Ovary (tissue), 3 donors: ENCODE results near the gene PSMA6.

ENCODE experiments used
- CTCF ChIP-seq, 3 donors: fragments of 450-650 bp in 2 of 3; fragments of 200-600 bp in 1 of 3; IDR thresholded peaks; one replicate each; pipeline versions ENCODE4 v1.5.1 to v1.8.0; 2016 to 2022; ENCODE audit warnings: antibody characterized with exemption in 3 of 3, mild to moderate bottlenecking in 1 of 3
- POLR2A ChIP-seq: fragments of 450-650 bp; IDR thresholded peaks from one replicate; pipeline ENCODE4 v1.6.1; 2017; ENCODE audit warnings: antibody characterized with exemption, mild to moderate bottlenecking, moderate library complexity
- donor health status: DM: no; HTN: no; CAD: no.

GRCh38 chr14:35279369-35279768 lies 12.8 kb upstream of the PSMA6 start:
- TF ChIP-seq CTCF (IDR thresholded peaks at IDR 0.05) (no peak), POLR2A (no peak)
